Measurements from ENCODE around the gene ABCD1. TPM values are rescaled to one million over a fixed set of nuclear protein-coding genes. Genes with fewer than 3 reads are reported as not detected.
A peak's percentile ranks its signal among the peaks of the same experiment; 100 is the strongest.

ABCD1 gene
- total RNA-seq, 4 donors from 2014 or later: 2.9 to 24.9 (median 13.1) TPM

- DNase-seq: no peak
- Histone ChIP-seq H3K4me1 (peaks cover 0 to 3% of the 10 kb centered on the region in 2 donors), H3K27ac (no peak overlapping the region), H3K9me3 (no peaks in the 10 kb centered on the region), H3K4me3 (no peak overlapping the region), H3K36me3 (no peaks in the 10 kb centered on the region), H3K27me3 (no peaks in the 10 kb centered on the region)
- TF ChIP-seq CTCF (IDR thresholded peaks at IDR 0.05): no peak
- TF ChIP-seq POLR2A (IDR thresholded peaks at IDR 0.05): no peak
- intact Hi-C loops (cut with DNase I; ENCODE audit: low total_unique reads): no loop called here
Measured at GRCh38 chrX:153700376-153700945, 24.2 kb upstream of the ABCD1 start.

GRCh38 chrX:153700967-153701366, 23.7 kb upstream of the ABCD1 start:
- no peak for DNase-seq
- no peaks in the 10 kb centered on the region for H3K27me3 ChIP-seq
- no peak overlapping the region for H3K4me3 ChIP-seq
- peaks cover 0 to 3% of the 10 kb centered on the region in 2 donors for H3K4me1 ChIP-seq
- intact Hi-C loops (cut with DNase I; ENCODE audit: low total_unique reads): no loop called here
- TF ChIP-seq CTCF (IDR thresholded peaks at IDR 0.05) (no peak), POLR2A (IDR thresholded peaks at IDR 0.05) (no peak)
- H3K9me3 ChIP-seq: no peaks in the 10 kb centered on the region
- H3K27ac ChIP-seq: no peak overlapping the region
- H3K36me3 ChIP-seq: no peaks in the 10 kb centered on the region

GRCh38 chrX:153701706-153702105, 22.9 kb upstream of the ABCD1 start:
- Histone ChIP-seq H3K27ac (no peak overlapping the region), H3K27me3 (no peaks in the 10 kb centered on the region), H3K9me3 (no peaks in the 10 kb centered on the region), H3K36me3 (no peaks in the 10 kb centered on the region), H3K4me1 (peaks cover 0 to 3% of the 10 kb centered on the region in 2 donors), H3K4me3 (no peak overlapping the region)
- no peak for DNase-seq
- TF ChIP-seq CTCF (IDR thresholded peaks at IDR 0.05) (no peak), POLR2A (IDR thresholded peaks at IDR 0.05) (no peak)
- intact Hi-C loops (cut with DNase I; ENCODE audit: low total_unique reads): no loop called here

- Histone ChIP-seq H3K27me3 (no peaks in the 10 kb centered on the region), H3K27ac (no peak overlapping the region), H3K9me3 (no peaks in the 10 kb centered on the region), H3K36me3 (no peaks in the 10 kb centered on the region), H3K4me3 (no peak overlapping the region), H3K4me1 (peaks cover 0 to 3% of the 10 kb centered on the region in 2 donors)
- intact Hi-C loops (cut with DNase I; ENCODE audit: low total_unique reads): no loop called here
- no peak for DNase-seq
- TF ChIP-seq CTCF (IDR thresholded peaks at IDR 0.05): no peak
- no peak for TF ChIP-seq POLR2A (IDR thresholded peaks at IDR 0.05)
Measured at GRCh38 chrX:153702336-153703035, 22.2 kb upstream of the ABCD1 start.

- no peak overlapping the region for H3K4me3 ChIP-seq
Measured at GRCh38 chrX:153703036-153703370, 21.7 kb upstream of the ABCD1 start.

More at GRCh38 chrX:153703036-153703370, 21.7 kb upstream of the ABCD1 start:
- Histone ChIP-seq H3K36me3 (no peaks in the 10 kb centered on the region), H3K27ac (peak overlapping the region in 1 of 2 donors; percentile 20), H3K9me3 (no peaks in the 10 kb centered on the region), H3K4me1 (peaks cover 0 to 3% of the 10 kb centered on the region in 2 donors), H3K27me3 (no peaks in the 10 kb centered on the region)
- intact Hi-C loops (cut with DNase I; ENCODE audit: low total_unique reads): no loop called here
- TF ChIP-seq POLR2A (IDR thresholded peaks at IDR 0.05): no peak
- TF ChIP-seq CTCF (IDR thresholded peaks at IDR 0.05): no peak
- DNase-seq: peak; percentile 53 to 66

All from uterus (tissue), 4 donors.